Camera-type eye (tissue), 1 donor: Measurements from ENCODE around the gene BMP6. TPM values are rescaled to one million over a fixed set of nuclear protein-coding genes. Genes with fewer than 3 reads are reported as not detected.

Source experiments
- total RNA-seq: library from RNA; depleted of rRNA; stranded (reverse); fragments of >200 nt; gene quantifications from one replicate; pipeline ENCODE4 v1.2.3, GENCODE V29; 2014

Gene BMP6
- total RNA-seq: 13.1 TPM

GRCh38 chr6:7725849-7726415 is at the start of gene BMP6:
TSS of gene BMP6 (plus strand) at chr6:7726099. CDS start at chr6:7726956, 857 bp downstream.

GRCh38 chr6:7910654-7911344 is 184.9 kb downstream of the BMP6 start, which contains the start of gene TXNDC5:
TSS of gene TXNDC5 (minus strand) at chr6:7910788. CDS start at chr6:7910776, 12 bp downstream.

Other genes with a start within 250 kb of the BMP6 start
- gene DSP, start 184.4 kb upstream of the BMP6 start, total RNA-seq: 98.2 TPM
- 37.0 TPM for gene SNRNP48, start 135.9 kb upstream of the BMP6 start, total RNA-seq
- gene TXNDC5, start 184.7 kb downstream of the BMP6 start, total RNA-seq: 112 TPM